Right lobe of liver (tissue), 6 donors: ENCODE measurements around the gene PDCD7. TPM values are rescaled to one million over a fixed set of nuclear protein-coding genes. Genes with fewer than 3 reads are reported as not detected.

Experiments
- ATAC-seq, 4 donors: fragments of 200-7000 bp; cut with Tn5 transposase; one replicate each; pipeline ENCODE4 v1.9.1; 2020; ENCODE audit warnings: mild to moderate bottlenecking in 4 of 4, moderate library complexity in 4 of 4
- DNase-seq, 3 donors: peaks; one replicate each; pipeline ENCODE4 v3.0.0-alpha.2; 2020
- H3K27ac ChIP-seq, 3 donors: fragments of 200-600 bp; one replicate each; pipeline ENCODE4 v1.8.0; 2022
- H3K27me3 ChIP-seq, 2 donors: fragments of 200-600 bp; one replicate each; pipeline ENCODE4 v1.8.0; 2022
- H3K36me3 ChIP-seq, 4 donors: fragments of 200-600 bp; sonication (generic) in 1 of 4; one replicate each; pipeline versions ENCODE4 v1.5.1 to v1.8.0; 2017 to 2022; ENCODE audit warnings: control low read depth in 1 of 4
- H3K4me1 ChIP-seq, 4 donors: fragments of 200-600 bp; sonication (generic) in 1 of 4; one replicate each; pipeline versions ENCODE4 v1.5.1 to v1.8.0; 2017 to 2022; ENCODE audit warnings: control low read depth in 1 of 4
- H3K4me3 ChIP-seq, 3 donors: fragments of 200-600 bp; one replicate each; pipeline ENCODE4 v1.8.0; 2022
- H3K9me3 ChIP-seq, 4 donors: fragments of 200-600 bp; sonication (generic) in 1 of 4; one replicate each; pipeline versions ENCODE4 v1.5.1 to v1.8.0; 2017 to 2022; ENCODE audit warnings: control low read depth in 1 of 4
- CTCF ChIP-seq, 4 donors: fragments of 200-600 bp in 3 of 4; fragments of 450-650 bp in 1 of 4; IDR thresholded peaks; one replicate each; pipeline versions ENCODE4 v1.5.1 to v1.8.0; 2016 to 2022; ENCODE audit warnings: antibody characterized with exemption in 4 of 4, mild to moderate bottlenecking in 2 of 4
- POLR2A ChIP-seq: fragments of 450-650 bp; IDR thresholded peaks from one replicate; pipeline ENCODE4 v1.6.1; 2017; ENCODE audit warnings: antibody characterized with exemption, mild to moderate bottlenecking
- WGBS: methylation state at CpG from one replicate; pipeline ENCODE4 v1.1.6; 2018; ENCODE audit warnings: low coverage, low lambda C conversion rate; ENCODE audit not compliant: insufficient coverage; ENCODE audit errors: missing lambda C conversion rate; 5-methylcytosine and 5-hydroxymethylcytosine counted together
- intact Hi-C, 2 donors: fragments of 100-400 bp; cut with DNase I; formaldehyde crosslinking; loops; one replicate each; pipeline versions ENCODE4 v1.11.2 to v1.14.1; 2022
- total RNA-seq, 6 experiments: library from RNA; depleted of rRNA in 2 of 6; stranded (reverse); fragments of >200 nt in 2 of 6; fragmentation: NEBNext Ultra II Directional in 3 of 6; extraction: Animal tissue kit (Norgen Biotek cat#: 25700) in 3 of 6; gene quantifications; one replicate each; pipeline versions ENCODE4 v1.1.0 to v1.2.4, GENCODE V29; 2016 to 2023
- donor health status: DM: no; HTN: yes; CAD: no.
- donor health status: DM: no; HTN: no; CAD: no.
- donor health status: DM: no; HTN: no; CAD: no.
- donor health status: DM: no; HTN: yes; CAD: no.
- donor health status: DM: no; HTN: yes; CAD: no.

The PDCD7 gene
- total RNA-seq, 6 experiments from 2014 or later, result 6.3 to 12.2 (median 9.1) TPM

- H3K27me3 ChIP-seq, result no peaks in the 10 kb centered on the region
- peaks cover 0 to 37% (median 12%) of the 10 kb centered on the region in 4 donors for H3K36me3 ChIP-seq
- peak overlapping the region; percentile 69 to 91 (median 71) for H3K27ac ChIP-seq
- peaks cover 0 to 50% (median 15%) of the 10 kb centered on the region in 4 donors for H3K4me1 ChIP-seq
- DNase-seq, result no peak
- no peaks in the 10 kb centered on the region for H3K9me3 ChIP-seq
- no peak for TF ChIP-seq POLR2A
- TF ChIP-seq CTCF (IDR thresholded peaks at IDR 0.05), result no peak
- intact Hi-C loops, result no loop called here
- peak; percentile 83 to 93 (median 84) for ATAC-seq
- WGBS, result 40% methylated on average over 5 of the region's 5 CpGs
- H3K4me3 ChIP-seq, result no peak overlapping the region
These were observed 37.8 kb upstream of the PDCD7 start for GRCh38 chr15:65171428-65171827.

DNA sequence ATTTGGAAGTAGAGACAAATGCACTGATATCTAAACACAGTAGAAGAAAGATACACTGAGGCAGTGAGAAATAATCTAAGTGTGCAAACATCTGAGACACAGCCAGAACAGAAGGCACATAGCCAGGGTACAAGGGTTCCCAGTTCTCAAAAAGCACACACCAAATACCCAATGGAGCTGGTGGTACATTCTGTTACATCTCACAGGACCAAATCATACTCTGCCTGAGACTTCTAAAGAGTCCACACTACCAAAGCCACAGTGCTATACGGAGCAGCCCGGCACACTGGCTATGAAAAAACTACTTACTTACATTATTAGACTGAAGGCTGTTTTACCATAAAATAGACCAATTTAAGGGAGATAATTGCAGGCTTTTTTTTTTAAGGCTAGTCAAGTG lies 32.3 kb upstream of the PDCD7 start:
- DNase-seq (peak in 1 of 3 donors; percentile 57), ATAC-seq (peak; percentile 67 to 97 (median 92))
- no peak for TF ChIP-seq CTCF (IDR thresholded peaks at IDR 0.05)
- TF ChIP-seq POLR2A, result no peak
- no peak overlapping the region for H3K4me3 ChIP-seq
- peak overlapping the region in 2 of 3 donors; percentile 18 to 58 for H3K27ac ChIP-seq
- H3K4me1 ChIP-seq, result peaks cover 0 to 23% (median 6%) of the 10 kb centered on the region in 4 donors
- H3K36me3 ChIP-seq, result peaks cover 0 to 45% (median 21%) of the 10 kb centered on the region in 4 donors
- WGBS, result 40% methylated on average over 2 of the region's 2 CpGs
- H3K27me3 ChIP-seq, result no peaks in the 10 kb centered on the region
- no peaks in the 10 kb centered on the region for H3K9me3 ChIP-seq
- intact Hi-C loops, result no loop called here

DNA sequence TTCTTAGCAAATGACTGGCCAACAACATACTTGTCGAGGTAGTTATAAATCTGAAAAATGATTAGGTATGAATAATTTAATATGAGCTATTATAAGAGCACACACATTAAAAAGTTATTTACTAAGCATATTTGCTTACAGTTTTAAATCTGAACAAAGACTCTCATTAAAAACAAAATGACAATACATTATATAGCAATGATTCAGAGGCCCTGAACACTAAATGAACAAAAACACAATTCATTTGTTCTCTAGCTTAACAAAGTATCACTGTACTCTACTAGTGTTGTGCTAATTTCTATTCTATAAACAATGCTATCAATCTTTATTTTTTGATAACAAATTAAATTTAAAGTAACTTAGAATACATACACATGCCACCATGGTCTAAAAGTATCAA lies 30.5 kb upstream of the PDCD7 start:
- no peak for DNase-seq
- no peak for TF ChIP-seq CTCF (IDR thresholded peaks at IDR 0.05)
- TF ChIP-seq POLR2A, result no peak
- intact Hi-C loops, result no loop called here
- Histone ChIP-seq H3K4me1 (peaks cover 0 to 12% (median 5%) of the 10 kb centered on the region in 4 donors), H3K9me3 (no peaks in the 10 kb centered on the region), H3K27ac (no peak overlapping the region), H3K36me3 (peaks cover 0 to 36% (median 15%) of the 10 kb centered on the region in 4 donors), H3K27me3 (no peaks in the 10 kb centered on the region), H3K4me3 (no peak overlapping the region)
- no peak for ATAC-seq
- 46% methylated on average over 1 of the region's 1 CpG for WGBS

DNA sequence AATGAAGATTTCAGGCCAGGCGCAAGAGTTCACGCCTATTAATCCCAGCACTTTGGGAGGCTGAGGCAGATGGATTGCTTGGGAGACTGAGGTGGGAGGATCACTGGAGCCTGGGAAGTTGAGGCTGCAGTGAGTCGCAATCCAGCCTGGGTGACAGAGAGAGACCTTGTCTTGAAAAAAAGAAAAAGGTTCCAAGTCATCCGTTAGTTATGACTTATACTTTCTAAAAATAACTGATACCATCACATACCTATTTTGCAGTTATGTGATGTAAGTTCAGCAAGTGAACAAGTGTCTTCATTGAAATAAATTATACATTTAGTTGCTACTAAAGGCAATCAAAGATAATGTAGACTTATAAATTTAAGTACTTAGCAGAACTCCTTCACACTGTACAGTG lies 29.4 kb upstream of the PDCD7 start:
- intact Hi-C loops, result no loop called here
- no peak for DNase-seq
- H3K36me3 ChIP-seq, result peaks cover 2 to 45% (median 20%) of the 10 kb centered on the region in 4 donors
- no peak overlapping the region for H3K4me3 ChIP-seq
- no peak overlapping the region for H3K27ac ChIP-seq
- no peak for ATAC-seq
- H3K9me3 ChIP-seq, result no peaks in the 10 kb centered on the region
- TF ChIP-seq POLR2A, result no peak
- no peak for TF ChIP-seq CTCF (IDR thresholded peaks at IDR 0.05)
- WGBS, result 84% methylated on average over 4 of the region's 4 CpGs
- no peaks in the 10 kb centered on the region for H3K27me3 ChIP-seq
- H3K4me1 ChIP-seq, result peaks cover 0 to 12% (median 5%) of the 10 kb centered on the region in 4 donors

DNA sequence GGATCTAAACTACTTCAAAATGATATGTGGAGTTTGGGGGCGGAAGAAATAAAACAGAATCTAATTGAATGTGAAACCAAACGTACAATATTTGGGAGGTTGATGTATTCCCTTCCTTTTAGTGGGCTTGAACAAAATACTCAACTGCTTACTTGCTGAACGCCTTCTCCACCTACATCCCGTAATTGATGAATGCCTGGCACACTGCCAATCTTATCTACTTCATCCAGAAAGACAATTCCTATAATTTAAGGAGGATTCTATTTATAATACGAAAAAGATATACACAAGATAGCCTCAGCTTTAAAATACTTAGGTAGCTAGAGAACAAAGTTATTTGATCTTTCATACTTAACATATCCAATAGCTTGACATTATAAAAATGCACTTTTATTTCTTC lies 23.1 kb upstream of the PDCD7 start:
- no peak overlapping the region for H3K27ac ChIP-seq
- H3K36me3 ChIP-seq, result peaks cover 16 to 80% (median 48%) of the 10 kb centered on the region in 4 donors
- no peak for DNase-seq
- WGBS, result 74% methylated on average over 5 of the region's 5 CpGs
- TF ChIP-seq CTCF (IDR thresholded peaks at IDR 0.05), result no peak
- TF ChIP-seq POLR2A, result no peak
- H3K4me3 ChIP-seq, result no peak overlapping the region
- intact Hi-C loops, result no loop called here
- no peak for ATAC-seq
- H3K9me3 ChIP-seq, result no peaks in the 10 kb centered on the region
- H3K27me3 ChIP-seq, result no peaks in the 10 kb centered on the region
- H3K4me1 ChIP-seq, result peaks cover 0 to 6% (median 3%) of the 10 kb centered on the region in 4 donors
